NOMO-1 treated with DMSO at 0.1 percent for 48 hours (cell line): ENCODE results near the gene CALM1.
A peak's percentile ranks its signal among the peaks of the same experiment; 100 is the strongest.

Experiments
- DNase-seq: peaks from one replicate; lab custom pipeline; 2025; ENCODE audit not compliant: unreplicated experiment; lab: John Stamatoyannopoulos, UW

The CALM1 gene

DNA sequence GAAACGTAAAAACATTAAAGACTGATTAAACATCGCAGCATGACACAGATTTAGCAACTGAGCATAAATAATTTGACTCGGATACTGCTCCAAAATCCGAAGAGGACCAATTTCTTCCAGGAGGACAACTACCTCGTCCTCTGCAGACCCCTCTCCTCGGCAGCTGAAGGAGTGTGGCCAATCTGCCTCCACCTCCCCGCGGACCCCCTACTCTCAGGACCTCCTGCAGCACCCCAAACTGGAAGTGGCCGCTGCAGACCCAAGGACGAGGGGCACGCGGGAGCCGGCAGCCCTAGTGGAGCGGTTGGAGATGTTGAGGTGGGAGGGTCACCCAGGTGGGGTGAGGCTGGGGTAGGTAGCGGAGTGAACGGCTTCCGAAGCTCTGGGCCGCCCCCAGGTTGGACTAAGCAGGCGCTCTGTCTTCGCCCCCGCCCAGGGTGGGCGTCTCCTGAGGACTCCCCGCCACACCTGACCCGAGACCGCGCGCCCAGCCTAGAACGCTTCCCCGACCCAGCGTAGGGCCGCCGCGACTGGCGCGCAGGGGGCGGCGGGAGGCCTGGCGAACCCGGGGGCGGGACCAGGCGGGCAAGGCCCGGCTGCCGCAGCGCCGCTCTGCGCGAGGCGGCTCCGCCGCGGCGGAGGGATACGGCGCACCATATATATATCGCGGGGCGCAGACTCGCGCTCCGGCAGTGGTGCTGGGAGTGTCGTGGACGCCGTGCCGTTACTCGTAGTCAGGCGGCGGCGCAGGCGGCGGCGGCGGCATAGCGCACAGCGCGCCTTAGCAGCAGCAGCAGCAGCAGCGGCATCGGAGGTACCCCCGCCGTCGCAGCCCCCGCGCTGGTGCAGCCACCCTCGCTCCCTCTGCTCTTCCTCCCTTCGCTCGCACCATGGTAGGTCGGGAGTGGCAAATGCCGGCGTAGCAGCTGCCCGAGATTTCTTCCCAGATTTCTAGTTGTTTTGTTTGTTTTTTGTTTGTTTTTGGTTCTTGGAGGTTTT lies at the start of gene CALM1:
CALM1 (plus strand) TSS at position 689 of the 999 bp plus-strand sequence; CDS start at position 891, 202 bp downstream.
- DNase-seq, result peak; percentile 71

DNA sequence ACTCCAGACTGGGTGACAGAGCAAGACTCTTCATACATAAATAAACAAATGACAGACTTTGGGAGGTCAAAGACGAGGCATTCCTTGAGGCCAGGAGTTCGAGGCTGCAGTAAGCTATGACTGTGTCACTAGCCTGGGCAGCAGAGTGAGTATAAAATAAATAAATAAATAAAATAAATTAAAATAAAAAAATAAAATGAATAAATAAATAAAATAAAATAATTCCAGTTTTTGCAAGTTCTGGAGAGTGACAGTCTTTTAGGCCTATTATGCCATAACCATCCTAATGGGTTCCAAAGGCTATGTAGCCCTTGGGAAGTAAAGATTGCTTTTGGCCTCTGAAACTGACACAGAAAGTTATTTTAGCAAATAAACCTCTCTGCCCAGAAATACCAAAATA lies 48.6 kb upstream of the CALM1 start:
- no peak for DNase-seq

DNA sequence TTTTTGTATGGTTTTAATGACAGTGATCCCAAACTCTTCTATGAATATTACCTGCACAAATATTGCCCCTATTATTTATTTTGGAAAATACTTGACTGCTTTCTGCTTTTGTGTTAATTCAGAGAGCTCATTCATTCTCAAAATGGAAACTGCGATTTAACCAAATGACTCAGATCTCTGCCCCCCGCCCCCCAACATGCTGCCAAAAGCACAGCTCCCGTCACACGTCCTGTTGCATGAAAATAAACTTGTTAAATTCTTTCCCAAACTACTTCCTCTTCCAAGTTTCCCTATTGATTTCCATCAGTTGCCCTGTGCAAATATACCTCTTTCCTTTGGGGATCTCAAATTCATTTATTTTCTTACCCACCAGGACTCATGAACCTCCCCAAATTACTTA lies 47.1 kb upstream of the CALM1 start:
- no peak for DNase-seq

DNA sequence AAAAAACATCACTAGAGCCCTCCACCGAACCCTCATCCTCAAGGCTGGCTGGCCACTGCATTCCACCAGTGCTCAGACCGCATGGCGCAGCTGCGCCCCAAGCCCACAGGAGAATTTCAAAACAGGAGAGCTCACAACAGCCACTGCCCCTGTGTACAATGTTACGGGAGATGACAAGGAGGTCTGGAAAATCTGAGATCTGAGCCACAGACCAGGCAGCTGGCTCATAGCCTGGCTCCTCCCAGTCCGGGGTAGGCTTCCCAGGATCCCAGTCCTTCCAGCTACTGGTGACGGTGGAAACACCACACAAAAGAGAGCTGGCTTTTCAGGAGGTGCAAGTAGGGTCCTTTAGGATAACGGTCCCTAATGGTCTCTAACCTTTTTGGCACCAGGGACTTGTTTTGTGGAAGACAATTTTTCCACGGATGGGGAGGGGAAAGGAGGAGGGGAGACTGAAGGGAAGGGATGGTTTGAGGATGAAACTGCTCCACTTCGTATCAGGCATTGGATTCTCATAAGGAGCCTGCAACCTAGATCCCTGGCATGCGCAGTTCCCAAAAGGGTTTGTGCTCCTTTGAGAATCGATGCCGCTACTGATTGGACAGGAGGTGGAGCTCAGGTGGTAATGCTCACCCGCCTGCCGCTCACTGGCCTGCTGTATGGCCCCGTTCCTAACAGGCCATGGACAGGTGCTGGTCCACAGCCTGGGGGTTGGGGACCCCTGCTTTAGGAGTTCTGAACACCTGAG lies 42.1 kb upstream of the CALM1 start:
- no peak for DNase-seq

DNA sequence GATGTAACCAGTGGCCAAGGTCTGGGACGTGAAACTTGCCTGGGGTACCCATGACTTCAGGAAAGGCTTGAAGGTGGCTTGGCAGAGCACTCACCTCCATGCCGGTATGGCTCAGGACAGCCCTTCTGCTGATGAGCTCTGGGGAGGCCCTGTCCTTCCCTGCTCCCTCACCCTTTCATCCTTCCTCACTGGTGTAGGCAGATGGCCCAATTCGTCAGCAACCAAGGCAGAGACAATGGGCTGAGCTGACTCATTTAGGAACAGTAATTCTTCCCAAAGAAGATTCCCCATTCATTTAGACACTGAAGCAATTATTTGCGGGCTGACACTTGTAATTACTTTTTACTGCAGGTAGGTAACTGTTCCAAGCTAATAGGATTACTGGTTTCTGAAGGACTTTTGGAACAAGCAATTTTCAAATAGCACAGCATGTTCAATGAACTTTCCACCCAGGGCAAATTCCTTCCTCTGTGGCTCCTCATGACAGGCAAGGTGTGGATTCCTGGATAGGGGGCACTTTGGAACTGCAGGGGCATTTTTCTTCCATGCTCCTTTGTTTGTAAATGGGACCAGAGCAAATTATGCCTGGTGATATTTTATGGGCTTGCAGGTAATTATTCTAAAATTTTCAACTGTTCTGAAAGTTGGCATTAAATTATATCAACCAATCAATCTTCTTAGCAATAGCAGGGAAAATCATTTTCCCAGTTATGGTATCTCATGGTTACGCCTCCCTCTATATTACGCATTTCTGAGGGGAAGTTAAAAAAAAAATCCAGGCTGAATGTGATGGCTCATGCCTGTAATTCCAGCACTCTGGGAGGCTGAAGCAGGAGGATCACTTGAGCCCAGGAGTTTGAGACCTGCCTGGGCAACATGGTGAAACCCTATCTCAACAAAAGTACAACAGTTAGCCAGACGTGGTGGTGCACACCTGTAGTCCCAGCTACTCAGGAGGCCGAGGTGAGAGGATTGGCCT lies 41.0 kb upstream of the CALM1 start:
- DNase-seq, result no peak

DNA sequence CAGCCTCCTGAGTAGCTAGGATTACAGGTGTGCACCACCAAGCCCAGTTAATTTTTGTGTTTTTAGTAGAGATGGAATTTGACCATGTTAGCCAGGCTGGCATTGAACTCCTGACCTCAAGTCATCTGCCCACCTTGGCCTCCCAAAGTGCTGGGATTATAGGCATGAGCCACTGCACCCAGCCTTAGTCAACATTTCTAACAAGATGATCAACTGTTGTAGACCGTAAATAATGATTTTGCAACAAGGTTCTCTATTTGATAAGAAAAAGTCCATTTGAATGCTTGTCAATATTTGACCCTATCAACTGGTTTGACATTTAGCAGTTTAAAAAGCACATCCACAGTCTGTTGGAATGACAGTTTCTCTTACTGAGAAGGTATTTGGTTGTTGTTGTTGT lies 39.9 kb upstream of the CALM1 start:
- DNase-seq, result no peak

DNA sequence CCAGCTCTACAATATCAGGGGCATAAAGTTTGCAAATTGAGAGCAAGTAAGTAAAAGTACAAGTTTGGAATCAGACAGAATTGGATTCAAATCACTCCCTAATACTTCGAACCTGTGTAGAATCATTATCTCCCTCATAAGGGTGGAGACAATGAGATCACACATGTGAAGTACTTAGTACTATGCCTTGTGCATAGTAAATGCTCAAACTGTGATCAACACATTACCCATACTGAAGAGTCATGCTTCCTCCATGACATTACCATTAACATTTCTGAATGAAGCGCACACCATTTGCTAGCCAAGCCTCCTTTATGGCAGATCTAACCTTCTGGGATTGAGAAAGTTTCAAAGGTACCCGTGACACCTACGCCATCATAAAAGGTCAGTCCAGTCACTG lies 38.5 kb upstream of the CALM1 start:
- DNase-seq, result no peak

DNA sequence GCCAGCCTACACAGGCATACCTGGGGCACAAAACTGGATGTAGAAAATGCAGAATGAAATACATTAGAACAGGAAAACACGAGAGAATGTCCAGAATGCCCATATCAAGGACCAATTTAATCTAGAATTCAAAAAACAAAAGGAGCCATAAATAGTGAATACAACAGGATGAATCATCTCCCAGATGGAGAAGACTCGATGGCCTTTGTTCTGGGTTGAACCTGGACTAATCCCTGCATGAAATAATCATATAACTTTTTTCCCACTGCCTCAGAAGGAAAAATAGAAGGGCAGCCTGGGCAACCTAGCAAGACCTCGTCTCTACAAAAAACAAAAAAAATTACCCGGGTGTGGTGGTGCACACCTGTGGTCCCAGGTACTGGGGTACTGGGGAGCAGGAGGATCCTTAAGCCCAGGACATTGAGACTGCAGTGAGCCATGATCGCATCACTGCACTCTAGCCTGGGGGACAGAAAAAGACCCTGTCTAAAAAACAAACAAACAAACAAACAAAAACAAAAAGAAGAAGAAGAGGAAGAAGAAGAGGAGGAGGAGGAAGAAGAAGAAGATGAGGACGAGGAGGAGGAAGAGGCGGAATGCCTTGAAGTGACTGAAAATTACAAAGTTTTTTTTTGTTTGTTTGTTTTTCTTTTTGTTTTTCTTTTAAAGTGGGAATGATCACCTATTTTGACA lies 34.8 kb upstream of the CALM1 start:
- DNase-seq, result no peak

DNA sequence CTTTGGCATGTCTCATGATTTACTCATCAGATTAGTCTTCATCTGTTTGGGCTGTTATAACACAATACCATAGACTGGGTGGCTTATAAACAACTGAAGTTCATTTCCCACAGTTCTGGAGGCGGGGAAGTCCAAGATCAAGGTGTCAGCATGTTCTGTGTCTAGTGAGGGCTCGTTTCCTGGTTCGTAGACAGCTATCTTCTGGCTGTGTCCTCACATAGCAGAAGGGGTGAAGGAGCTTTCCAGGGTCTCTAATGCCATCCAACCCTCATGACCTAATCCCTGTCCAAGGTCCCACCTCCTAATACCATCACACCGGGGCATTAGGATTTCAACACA lies 34.3 kb upstream of the CALM1 start:
- DNase-seq, result no peak

DNA sequence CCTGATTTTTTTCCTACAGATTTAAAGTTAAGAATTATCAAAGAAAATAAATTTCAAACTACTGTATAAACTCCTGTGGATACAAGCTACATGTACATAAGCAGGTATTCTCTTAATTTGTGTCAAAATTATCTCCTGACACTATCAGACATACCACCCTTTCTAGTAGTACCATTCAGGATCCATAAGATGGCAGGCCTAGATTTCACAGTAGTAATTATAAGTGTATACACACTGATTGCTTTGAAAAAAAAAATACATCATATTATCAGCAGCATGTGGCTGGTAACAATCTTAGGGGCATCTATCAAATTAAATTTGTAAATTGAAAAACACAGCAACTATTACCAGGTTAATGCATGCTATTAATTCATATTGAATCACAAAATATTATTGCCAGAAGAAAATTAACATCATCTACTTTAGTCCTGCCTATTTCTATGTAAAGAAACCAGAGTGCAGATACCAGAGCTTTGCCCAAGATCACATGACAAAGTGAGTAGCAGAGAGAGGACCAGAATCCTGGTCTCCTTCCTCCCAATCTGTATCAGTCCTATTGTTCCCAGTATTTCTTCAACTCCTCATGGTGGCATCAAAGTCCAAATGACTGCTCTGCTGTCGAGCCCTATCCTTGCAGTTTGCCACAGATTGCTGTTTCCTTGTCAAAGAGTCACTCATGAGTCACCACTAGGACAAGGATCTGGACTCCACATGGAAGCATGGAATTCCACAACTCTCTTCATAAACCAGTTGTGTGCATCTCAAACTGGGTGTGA lies 27.7 kb upstream of the CALM1 start:
- no peak for DNase-seq

DNA sequence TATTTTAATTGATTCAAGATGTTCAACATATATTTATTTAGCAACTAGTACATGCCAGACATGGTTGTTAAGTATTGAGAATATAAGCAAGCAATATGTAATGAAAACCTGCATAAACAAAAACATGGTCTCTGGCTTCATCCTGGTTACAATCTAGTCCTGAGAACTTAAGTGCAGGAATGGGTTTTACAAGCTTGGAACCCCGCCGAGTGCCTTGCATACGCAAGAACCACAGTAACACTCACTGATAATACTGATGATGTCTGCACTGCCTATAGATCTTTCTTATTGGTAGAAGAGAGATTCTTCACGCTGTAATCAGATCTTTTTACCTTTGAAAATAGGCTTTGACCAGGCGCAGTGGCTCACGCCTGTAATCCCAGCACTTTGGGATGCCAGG lies 22.9 kb upstream of the CALM1 start:
- DNase-seq, result no peak

DNA sequence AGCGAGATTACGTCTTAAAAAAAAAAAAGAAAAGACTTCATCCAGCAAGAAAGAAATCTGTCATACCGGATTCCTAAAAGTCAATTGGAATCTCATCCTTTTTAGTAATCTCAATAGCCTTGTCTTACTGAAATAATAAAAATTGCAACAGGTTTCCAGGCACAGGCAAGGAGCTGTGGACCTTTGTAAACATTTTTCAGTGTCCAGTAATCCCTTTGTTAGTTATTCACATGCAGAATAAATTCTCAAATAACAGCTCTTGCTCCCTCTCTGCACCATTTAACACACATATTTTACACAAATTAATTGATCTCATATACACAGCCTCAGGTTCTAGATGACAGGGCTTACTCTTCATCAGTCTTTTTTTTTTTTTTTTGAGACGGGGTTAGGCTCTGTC lies 22.0 kb upstream of the CALM1 start:
- DNase-seq, result no peak

DNA sequence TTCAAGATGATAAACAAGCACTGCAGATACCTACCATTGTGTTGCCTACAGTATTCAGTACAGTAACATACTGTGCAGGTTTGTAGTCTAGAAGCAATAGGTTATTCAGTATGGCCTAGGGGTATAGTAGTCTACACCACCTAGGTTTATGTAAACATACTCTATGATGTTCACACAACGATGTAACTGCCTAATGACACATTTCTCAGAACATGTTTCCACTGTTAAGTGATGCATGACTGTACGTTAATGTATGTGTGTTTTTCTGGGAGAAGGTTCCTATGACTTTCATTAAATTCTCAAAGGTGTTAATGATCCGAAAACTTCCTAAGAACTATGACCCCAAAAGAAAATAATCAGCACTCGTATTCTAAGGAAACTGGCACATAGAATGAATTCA lies 20.9 kb upstream of the CALM1 start:
- no peak for DNase-seq

DNA sequence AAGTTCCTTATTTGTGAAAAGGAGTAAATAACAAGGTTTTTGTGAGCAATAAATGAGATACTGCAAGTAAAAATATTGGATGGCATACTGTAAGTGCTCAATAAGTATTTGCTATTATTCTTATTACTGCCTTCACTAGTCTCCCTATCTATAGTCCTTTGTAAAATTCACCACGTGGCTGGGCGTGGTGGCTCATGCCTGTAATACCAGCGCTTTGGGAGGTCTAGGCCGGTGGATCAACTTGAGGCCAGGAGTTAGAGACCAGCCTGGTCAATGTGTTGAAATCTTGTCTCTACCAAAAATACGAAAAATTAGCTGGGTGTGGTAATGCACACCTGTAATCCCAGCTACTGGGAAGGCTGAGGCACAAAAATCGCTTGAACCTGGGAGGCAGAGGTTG lies 18.6 kb upstream of the CALM1 start:
- no peak for DNase-seq

DNA sequence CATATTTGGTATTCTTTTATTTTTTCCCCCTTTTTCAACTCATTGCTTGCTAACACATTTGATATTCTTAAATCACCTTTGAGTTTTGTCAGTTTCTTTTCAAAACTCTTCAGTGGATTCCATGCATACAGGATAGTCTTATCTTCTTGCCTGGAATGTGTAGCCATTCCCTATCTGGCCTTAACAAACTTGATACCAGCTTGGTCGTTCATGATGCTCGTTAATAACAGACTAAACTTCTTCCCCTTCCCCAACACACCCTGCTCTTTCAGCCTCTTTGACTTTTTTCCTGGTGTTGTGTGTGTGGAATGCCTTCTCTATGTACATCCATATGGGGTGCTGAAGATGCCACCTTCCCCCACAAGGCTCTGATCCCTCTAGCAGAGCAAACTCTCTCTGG lies 17.7 kb upstream of the CALM1 start:
- no peak for DNase-seq

DNA sequence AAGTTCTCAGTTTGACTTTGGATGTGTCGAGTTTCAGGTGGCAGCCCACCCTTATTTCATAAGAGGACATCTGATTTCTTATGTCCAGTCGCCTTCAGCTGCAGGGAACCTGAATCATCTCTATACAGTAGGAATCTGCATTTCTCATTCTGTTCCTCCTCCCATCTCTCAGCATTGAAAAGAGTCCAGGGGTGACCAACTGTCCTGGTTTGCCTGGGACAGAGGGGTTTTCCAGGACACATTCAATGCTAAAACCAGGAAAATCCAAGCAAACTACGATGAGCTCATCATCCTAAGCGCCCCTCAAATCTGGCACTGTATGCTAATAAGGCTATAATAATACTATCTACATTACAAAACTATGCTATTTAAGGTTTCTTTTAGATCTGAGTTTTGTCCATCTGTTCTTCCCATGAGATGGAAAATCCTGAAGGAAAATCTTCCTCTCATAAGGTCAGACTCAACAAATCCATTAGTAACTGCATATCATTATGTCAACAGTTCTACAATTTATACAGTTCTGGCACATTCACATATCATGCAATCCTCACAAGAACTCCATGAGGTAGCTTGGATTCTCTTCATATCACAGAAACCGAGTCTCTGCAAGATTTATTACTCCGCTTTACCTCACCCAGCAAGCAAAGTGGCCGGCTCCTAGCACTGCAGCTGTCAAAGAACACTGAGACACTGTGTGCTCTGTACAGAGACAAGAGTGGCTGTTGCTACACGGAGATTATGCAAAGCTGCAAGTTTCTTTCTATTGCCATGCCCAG lies 15.6 kb upstream of the CALM1 start:
- DNase-seq, result no peak

DNA sequence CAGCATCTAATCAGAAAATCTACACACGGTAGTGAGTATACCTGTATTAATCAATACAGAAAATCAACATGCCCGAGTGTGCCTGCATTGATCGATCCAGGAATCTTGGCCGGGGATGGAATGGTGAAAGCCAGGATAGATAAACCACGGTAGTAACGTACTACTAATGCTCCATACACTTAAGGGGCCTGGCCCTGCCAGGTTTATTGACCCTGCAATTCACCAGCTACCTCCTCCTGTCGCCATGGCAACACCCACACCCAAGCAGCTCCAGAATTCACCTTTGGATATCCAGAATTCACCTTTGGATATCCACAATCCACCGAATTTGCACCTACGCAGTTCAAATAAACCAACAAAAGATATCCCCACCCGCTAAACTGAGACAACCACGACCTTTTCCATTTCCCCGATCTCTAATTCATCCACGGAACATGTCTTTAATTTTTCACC lies 14.8 kb upstream of the CALM1 start:
- DNase-seq, result no peak

DNA sequence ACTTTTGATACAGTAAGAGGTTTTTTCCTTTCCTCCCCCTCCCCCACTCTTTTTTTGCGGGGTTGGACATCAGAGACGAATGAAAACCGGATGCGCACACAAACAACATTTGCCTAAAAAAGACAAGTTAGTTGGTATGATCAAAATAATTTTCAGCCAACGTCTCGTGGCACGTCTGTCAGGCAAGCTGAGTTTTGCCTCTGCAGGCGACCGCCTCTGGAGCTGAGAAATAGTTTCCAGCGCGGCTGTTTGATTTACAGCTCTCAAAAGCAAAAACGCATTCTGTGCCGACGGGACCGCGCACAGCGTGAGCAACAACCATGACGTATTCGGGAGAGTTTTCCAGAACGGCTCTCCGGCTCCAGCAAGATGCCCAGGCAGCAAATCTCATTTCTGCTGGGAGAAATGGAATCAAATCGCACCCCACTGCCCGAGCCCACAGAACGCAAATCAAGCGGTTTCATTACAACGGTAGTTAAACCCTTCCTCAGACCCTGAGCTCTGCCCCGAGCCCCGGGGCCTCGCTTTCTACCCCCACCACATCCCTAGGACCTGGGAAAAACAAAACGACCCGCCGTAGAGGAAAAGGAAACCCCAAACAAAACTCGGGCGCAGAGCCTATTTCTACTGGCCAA lies 14.2 kb upstream of the CALM1 start:
- peak; percentile 47 for DNase-seq
